Bone marrow (tissue), 2 donors: ENCODE data around the gene LRRC23.

ENCODE experiments used
- DNase-seq, 2 donors: peaks; one replicate each; lab custom pipeline; 2025; lab: John Stamatoyannopoulos, UW

Gene LRRC23

DNA sequence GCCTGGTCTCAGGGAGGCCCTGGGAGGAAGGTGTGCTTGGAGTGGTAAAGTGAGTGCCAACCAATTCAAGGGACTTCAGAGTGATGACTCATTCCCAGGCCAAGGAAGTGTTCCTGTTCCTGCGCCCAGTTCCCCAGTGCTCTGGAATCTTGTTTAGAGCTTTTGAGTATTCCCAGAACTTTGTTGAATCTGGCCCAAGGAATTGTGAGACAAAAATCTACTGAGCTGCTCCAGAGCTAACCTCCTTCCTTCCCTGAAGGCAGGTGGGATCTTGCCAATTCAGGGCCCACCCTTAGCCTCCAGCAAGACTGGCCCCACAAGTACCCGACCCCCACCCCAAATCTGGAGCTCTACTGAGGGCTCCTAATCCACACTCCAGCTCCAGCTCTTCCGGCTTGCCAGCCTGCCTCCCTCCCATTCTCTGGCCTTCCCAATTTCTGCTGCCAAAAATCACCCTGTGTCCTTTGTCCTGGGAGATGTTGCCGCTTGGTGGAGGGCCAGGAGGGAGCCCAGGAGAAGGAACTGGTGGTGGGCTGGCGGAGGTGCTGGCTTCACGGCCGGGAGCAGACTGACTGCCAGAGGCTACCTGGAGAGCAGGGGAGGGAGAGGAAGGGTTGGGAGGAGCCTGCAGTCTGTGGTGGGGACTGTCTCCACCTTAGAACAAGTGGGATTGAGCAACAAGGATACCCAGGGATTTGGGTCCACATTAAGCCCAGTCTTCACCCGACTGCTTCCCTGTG is 21.1 kb downstream of the LRRC23 start:
- DNase-seq: no peak

DNA sequence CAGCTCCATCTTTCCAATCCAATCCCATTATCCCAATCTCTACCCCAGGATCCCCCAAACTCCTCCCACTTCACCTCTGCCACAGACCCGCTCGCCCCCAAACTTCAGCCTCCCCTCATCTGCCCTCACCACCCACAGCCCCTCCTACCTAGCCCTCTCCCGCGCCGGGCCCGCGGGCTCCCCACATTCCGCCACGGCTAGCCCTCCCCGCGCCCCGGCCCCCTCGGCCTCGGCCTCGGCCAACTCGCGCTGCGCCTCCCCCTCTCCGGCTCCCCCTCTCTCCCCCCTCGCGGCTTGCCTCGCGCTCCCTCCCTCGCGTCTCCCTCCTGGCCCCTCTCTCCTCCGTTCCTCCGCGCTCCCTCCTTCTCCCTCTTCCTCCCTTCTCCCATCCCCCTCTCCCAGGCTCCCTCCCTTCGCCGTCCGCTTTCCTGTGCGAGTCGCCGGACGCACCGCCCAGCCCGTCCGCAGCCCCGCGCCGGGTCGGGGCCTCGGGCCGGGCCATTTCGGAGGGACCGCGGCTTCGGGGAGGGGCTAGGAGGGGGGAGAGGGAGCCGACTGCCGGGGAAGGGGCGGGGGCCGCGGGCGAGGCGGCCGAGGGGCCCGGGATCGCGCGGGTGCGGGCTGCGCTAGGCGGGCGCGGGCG is 22.9 kb downstream of the LRRC23 start, which contains the start of gene ATN1:
TSS of gene ATN1 (plus strand) at position 581 of the 643 bp plus-strand sequence. CDS start 6,043 bp downstream, outside the sequence.
- DNase-seq: peak in 1 of 2 donors; percentile 22

GRCh38 chr12:6928022-6928702 is 23.5 kb downstream of the LRRC23 start:
- DNase-seq: no peak

- DNase-seq: no peak
Observed at GRCh38 chr12:6928703-6929407, 24.2 kb downstream of the LRRC23 start.

DNA sequence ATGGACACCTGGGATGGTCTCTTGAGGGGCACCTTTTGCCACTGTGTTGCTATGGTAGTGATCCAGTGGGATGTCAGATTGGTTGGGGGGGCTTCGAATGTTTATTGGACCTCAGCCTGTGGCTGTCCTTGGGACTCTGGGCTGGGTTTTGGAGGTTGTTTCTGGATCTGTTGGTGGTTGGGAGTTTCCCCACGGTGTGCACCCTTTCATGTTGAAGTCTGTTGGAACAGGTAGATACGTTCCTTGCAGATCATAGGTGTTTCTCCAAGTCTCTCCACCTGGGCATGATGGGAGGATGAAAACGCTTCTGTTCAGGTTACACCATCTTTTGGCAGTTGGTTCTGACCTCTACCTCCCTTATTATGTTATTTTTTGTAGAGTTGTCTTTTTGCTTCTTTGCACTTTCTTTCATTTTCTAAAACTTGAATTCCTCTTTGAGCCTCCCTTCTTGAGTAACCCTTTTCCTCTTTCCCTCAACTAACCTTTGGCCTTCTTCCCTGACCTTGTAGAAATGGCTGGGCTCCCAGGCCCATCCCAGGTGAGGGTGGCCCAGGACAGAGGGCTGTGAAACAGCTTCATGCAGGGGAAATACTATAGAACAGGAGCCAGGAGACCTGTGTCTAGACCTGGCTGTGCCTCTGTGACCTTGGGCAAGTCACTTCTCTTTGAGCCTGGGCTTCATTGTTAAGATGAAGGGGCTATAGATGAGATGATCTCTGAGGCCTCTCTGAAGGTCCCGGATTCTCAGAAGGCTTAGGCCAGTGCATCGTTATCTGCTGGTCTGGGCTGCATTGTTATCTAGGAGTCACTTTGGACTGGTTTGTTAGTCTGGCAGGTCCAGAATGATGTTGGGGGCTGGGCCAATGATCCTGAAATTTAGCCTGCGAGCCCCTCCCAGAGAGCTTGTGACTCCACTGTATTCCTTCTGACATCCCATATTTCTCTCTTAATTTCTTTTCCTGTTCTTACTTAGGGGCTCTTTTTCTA is 25.1 kb downstream of the LRRC23 start:
- DNase-seq: no peak

- no peak for DNase-seq
Observed at GRCh38 chr12:6932766-6933165, 28.1 kb downstream of the LRRC23 start.

- no peak for DNase-seq
Observed at GRCh38 chr12:6934110-6934509, 29.5 kb downstream of the LRRC23 start.

- no peak for DNase-seq
Observed at GRCh38 chr12:6935371-6936193, 31.0 kb downstream of the LRRC23 start.

- DNase-seq: no peak
Observed at GRCh38 chr12:6936194-6936635, 31.6 kb downstream of the LRRC23 start.

- DNase-seq: no peak
Observed at GRCh38 chr12:6936636-6937480, 32.2 kb downstream of the LRRC23 start.

- DNase-seq: peak; percentile 65 to 95
Observed at GRCh38 chr12:6937481-6938352, 33.1 kb downstream of the LRRC23 start.

DNA sequence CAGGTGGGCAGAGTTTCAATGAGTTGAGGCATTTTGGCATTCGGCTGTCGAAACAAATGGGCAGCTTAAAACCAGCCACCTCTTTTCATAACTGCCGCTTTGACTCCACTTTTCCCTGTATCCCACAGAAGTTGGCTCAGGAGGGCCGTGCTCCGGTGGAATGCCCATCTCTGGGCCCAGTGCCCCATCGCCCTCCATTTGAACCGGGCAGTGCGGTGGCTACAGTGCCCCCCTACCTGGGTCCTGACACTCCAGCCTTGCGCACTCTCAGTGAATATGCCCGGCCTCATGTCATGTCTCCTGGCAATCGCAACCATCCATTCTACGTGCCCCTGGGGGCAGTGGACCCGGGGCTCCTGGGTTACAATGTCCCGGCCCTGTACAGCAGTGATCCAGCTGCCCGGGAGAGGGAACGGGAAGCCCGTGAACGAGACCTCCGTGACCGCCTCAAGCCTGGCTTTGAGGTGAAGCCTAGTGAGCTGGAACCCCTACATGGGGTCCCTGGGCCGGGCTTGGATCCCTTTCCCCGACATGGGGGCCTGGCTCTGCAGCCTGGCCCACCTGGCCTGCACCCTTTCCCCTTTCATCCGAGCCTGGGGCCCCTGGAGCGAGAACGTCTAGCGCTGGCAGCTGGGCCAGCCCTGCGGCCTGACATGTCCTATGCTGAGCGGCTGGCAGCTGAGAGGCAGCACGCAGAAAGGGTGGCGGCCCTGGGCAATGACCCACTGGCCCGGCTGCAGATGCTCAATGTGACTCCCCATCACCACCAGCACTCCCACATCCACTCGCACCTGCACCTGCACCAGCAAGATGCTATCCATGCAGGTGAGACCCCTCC is 34.0 kb downstream of the LRRC23 start:
- DNase-seq: no peak

DNA sequence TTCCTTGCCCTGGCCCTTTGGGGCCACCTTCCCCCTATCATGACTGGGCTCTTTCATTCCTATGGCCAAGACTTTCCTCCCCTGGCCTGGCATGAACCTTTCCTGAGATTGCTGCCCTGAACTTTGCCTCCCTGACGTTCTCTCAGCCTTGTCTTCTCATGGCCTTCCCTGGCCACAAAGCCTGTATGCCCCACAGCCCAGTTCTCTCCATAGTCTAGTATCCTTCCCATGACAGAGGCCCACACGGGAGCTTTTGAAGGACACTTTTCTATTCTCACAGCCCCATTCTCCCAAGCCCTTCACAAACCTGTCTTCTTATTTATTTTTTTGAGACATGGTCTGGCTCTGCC is 34.5 kb downstream of the LRRC23 start:
- no peak for DNase-seq

DNA sequence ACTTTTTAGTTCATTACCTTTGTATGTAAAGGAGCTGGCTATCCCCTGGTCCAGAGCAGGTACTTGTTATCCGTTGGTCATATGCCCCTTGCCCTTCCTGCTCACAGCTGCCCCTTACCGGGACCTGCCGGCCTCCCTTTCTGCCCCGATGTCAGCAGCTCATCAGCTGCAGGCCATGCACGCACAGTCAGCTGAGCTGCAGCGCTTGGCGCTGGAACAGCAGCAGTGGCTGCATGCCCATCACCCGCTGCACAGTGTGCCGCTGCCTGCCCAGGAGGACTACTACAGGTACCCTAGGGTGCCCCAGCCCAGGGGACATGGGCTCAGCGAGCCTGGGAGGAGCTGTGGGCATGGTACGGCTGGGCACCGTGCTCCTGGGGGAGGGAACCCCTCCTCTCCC is 36.6 kb downstream of the LRRC23 start:
- no peak for DNase-seq

DNA sequence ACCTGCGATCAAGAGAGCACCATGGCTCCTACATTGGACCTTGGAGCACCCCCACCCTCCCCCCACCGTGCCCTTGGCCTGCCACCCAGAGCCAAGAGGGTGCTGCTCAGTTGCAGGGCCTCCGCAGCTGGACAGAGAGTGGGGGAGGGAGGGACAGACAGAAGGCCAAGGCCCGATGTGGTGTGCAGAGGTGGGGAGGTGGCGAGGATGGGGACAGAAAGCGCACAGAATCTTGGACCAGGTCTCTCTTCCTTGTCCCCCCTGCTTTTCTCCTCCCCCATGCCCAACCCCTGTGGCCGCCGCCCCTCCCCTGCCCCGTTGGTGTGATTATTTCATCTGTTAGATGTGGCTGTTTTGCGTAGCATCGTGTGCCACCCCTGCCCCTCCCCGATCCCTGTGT is 37.2 kb downstream of the LRRC23 start:
- no peak for DNase-seq

- no peak for DNase-seq
Observed at GRCh38 chr12:6942331-6942665, 37.7 kb downstream of the LRRC23 start.

- DNase-seq: peak; percentile 27 to 89
Observed at GRCh38 chr12:6943389-6943721, 38.7 kb downstream of the LRRC23 start.
